ENCODE data around the gene MSANTD1. TPM values are rescaled to one million over a fixed set of nuclear protein-coding genes. Genes with fewer than 3 reads are reported as not detected.

MSANTD1 gene
- total and polyA plus RNA-seq, 3 donors from 2014 or later = 3.6 to 10.3 (median 10.1) TPM

DNA sequence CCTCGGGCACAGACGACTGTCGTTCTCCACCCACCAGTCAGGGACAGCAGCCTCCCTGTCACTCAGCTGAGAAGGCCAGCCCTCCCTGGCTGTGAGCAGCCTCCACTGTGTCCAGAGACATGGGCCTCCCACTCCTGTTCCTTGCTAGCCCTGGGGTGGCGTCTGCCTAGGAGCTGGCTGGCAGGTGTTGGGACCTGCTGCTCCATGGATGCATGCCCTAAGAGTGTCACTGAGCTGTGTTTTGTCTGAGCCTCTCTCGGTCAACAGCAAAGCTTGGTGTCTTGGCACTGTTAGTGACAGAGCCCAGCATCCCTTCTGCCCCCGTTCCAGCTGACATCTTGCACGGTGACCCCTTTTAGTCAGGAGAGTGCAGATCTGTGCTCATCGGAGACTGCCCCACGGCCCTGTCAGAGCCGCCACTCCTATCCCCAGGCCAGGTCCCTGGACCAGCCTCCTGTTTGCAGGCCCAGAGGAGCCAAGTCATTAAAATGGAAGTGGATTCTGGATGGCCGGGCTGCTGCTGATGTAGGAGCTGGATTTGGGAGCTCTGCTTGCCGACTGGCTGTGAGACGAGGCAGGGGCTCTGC, 7.9 kb upstream of the MSANTD1 start:
- H3K27me3 ChIP-seq = no peaks in the 10 kb centered on the region
- WGBS, 2 donors = 78 to 89% methylated on average over 11 to 13 of the region's 13 CpGs
- TF ChIP-seq, protein P1, sequence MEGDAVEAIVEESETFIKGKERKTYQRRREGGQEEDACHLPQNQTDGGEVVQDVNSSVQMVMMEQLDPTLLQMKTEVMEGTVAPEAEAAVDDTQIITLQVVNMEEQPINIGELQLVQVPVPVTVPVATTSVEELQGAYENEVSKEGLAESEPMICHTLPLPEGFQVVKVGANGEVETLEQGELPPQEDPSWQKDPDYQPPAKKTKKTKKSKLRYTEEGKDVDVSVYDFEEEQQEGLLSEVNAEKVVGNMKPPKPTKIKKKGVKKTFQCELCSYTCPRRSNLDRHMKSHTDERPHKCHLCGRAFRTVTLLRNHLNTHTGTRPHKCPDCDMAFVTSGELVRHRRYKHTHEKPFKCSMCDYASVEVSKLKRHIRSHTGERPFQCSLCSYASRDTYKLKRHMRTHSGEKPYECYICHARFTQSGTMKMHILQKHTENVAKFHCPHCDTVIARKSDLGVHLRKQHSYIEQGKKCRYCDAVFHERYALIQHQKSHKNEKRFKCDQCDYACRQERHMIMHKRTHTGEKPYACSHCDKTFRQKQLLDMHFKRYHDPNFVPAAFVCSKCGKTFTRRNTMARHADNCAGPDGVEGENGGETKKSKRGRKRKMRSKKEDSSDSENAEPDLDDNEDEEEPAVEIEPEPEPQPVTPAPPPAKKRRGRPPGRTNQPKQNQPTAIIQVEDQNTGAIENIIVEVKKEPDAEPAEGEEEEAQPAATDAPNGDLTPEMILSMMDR (IDR thresholded peaks at IDR 0.05) = no peak
- no peak for TF ChIP-seq POLR2A (IDR thresholded peaks at IDR 0.05)
- no peak overlapping the region for H3K4me3 ChIP-seq
- no peak for DNase-seq
- no peak overlapping the region for H3K27ac ChIP-seq
- intact Hi-C loops (cut with DNase I; ENCODE audit: low total_unique reads) = no loop called here
- H3K9me3 ChIP-seq = no peaks in the 10 kb centered on the region
- H3K4me1 ChIP-seq = no peaks in the 10 kb centered on the region
- H3K36me3 ChIP-seq (ENCODE audit: low read depth, missing control alignments) = no peaks in the 10 kb centered on the region

DNA sequence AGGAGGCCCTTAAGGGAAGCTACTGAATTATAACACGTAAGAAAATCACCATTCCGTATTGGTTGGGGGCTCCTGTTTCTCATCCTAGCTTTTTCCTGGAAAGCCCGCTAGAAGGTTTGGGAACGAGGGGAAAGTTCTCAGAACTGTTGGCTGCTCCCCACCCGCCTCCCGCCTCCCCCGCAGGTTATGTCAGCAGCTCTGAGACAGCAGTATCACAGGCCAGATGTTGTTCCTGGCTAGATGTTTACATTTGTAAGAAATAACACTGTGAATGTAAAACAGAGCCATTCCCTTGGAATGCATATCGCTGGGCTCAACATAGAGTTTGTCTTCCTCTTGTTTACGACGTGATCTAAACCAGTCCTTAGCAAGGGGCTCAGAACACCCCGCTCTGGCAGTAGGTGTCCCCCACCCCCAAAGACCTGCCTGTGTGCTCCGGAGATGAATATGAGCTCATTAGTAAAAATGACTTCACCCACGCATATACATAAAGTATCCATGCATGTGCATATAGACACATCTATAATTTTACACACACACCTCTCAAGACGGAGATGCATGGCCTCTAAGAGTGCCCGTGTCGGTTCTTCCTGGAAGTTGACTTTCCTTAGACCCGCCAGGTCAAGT, 6.9 kb upstream of the MSANTD1 start:
- Histone ChIP-seq H3K27me3 (no peaks in the 10 kb centered on the region), H3K4me3 (no peak overlapping the region), H3K4me1 (no peaks in the 10 kb centered on the region), H3K9me3 (no peaks in the 10 kb centered on the region), H3K27ac (no peak overlapping the region), H3K36me3 (ENCODE audit: low read depth, missing control alignments) (no peaks in the 10 kb centered on the region)
- WGBS, 2 donors = 67 to 76% methylated on average over 17 of the region's 17 CpGs
- intact Hi-C loops (cut with DNase I; ENCODE audit: low total_unique reads) = no loop called here
- peak; percentile 45 for DNase-seq
- TF ChIP-seq, protein P1 (IDR thresholded peaks at IDR 0.05) = no peak
- no peak for TF ChIP-seq POLR2A (IDR thresholded peaks at IDR 0.05)

GRCh38 chr4:3243136-3243780, 5.7 kb upstream of the MSANTD1 start:
- Histone ChIP-seq H3K4me3 (no peak overlapping the region), H3K27ac (no peak overlapping the region), H3K27me3 (no peaks in the 10 kb centered on the region), H3K4me1 (no peaks in the 10 kb centered on the region), H3K36me3 (ENCODE audit: low read depth, missing control alignments) (no peaks in the 10 kb centered on the region), H3K9me3 (no peaks in the 10 kb centered on the region)
- TF ChIP-seq, protein P1 (IDR thresholded peaks at IDR 0.05) = no peak
- TF ChIP-seq POLR2A (IDR thresholded peaks at IDR 0.05) = no peak
- no peak for DNase-seq
- intact Hi-C loops (cut with DNase I; ENCODE audit: low total_unique reads) = no loop called here
- 67% methylated on average over 17 to 23 of the region's 23 CpGs for WGBS, 2 donors

DNA sequence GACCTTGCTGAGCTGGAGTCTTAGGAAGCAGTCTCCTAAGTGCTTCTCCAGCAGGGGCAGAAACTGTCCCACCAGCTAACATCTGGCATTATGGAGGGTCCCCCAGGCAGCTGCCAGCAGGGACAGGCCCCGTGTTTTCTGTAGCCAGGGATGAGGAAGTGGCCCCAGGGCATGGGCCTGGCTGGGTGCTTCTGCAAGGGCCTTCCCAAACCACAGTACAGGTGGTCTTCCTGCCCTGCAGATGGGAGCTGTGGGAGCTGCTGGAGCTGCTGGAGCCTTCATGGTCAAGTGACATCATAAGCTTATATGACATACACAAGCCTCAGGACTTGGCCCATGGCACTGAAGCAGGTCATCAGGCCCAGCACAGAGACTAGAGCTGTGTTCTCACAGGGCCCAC, 5.0 kb upstream of the MSANTD1 start:
- TF ChIP-seq, protein P1 (IDR thresholded peaks at IDR 0.05) = no peak
- no peak for TF ChIP-seq POLR2A (IDR thresholded peaks at IDR 0.05)
- H3K27me3 ChIP-seq = no peaks in the 10 kb centered on the region
- H3K4me1 ChIP-seq = no peaks in the 10 kb centered on the region
- no peak for DNase-seq
- no peaks in the 10 kb centered on the region for H3K9me3 ChIP-seq
- H3K4me3 ChIP-seq = no peak overlapping the region
- no peaks in the 10 kb centered on the region for H3K36me3 ChIP-seq (ENCODE audit: low read depth, missing control alignments)
- no peak overlapping the region for H3K27ac ChIP-seq
- 40 to 86% methylated on average over 1 of the region's 1 CpG for WGBS, 2 donors
- intact Hi-C loops (cut with DNase I; ENCODE audit: low total_unique reads) = no loop called here
